HepG2 (cell line): ENCODE measurements around the gene SHFL. TPM values are rescaled to one million over a fixed set of nuclear protein-coding genes. Genes with fewer than 3 reads are reported as not detected.

Source experiments
- ATF7 ChIP-seq, 2 experiments: fragments of 450-650 bp in 1 of 2; sonication (generic) in 1 of 2; formaldehyde crosslinking in 1 of 2; IDR thresholded peaks; 2 replicates each; pipeline versions ENCODE4 v1.4.0 to v1.6.1; 2016 to 2020; ENCODE audit warnings: antibody characterized with exemption in 1 of 2, mild to moderate bottlenecking in 1 of 2, missing genetic modification reagents in 1 of 2
- CCDC6 ChIP-seq: sonication (generic); formaldehyde crosslinking; IDR thresholded peaks from 2 replicates; pipeline ENCODE4 v1.8.1; 2022; ENCODE audit warnings: mild to moderate bottlenecking, missing genetic modification reagents, moderate library complexity
- FOXA1 ChIP-seq, 2 experiments: fragments of 450-650 bp in 1 of 2; sonication (generic) in 1 of 2; formaldehyde crosslinking in 1 of 2; IDR thresholded peaks; 2 replicates each; pipeline versions ENCODE4 v1.4.0 to v1.6.1; 2016 to 2020; ENCODE audit warnings: missing genetic modification reagents in 1 of 2
- FOXP1 ChIP-seq, 2 experiments: fragments of 450-650 bp in 1 of 2; IDR thresholded peaks; 2 replicates each; pipeline ENCODE4 v1.6.1; 2017 to 2018; ENCODE audit warnings: antibody characterized with exemption in 1 of 2
- HDAC1 ChIP-seq: sonication (generic); formaldehyde crosslinking; IDR thresholded peaks from 2 replicates; pipeline ENCODE4 v1.5.1; 2020; ENCODE audit warnings: mild to moderate bottlenecking, missing genetic modification reagents
- HOXA5 ChIP-seq: sonication (generic); formaldehyde crosslinking; IDR thresholded peaks from 2 replicates; pipeline ENCODE4 v1.4.0; 2020; ENCODE audit warnings: missing genetic modification reagents
- HOXD1 ChIP-seq: sonication (generic); formaldehyde crosslinking; IDR thresholded peaks from 2 replicates; pipeline ENCODE4 v1.5.0; 2020; ENCODE audit warnings: missing genetic modification reagents
- NCOA2 ChIP-seq: sonication (generic); formaldehyde crosslinking; IDR thresholded peaks from 2 replicates; pipeline ENCODE4 v1.8.0; 2022; ENCODE audit warnings: inconsistent platforms
- NFRKB ChIP-seq: fragments of 450-650 bp; IDR thresholded peaks from 2 replicates; pipeline ENCODE4 v1.6.1; 2017
- SPEN ChIP-seq: sonication (generic); formaldehyde crosslinking; IDR thresholded peaks from 2 replicates; pipeline ENCODE4 v1.5.1; 2020; ENCODE audit warnings: low read depth, mild to moderate bottlenecking, missing genetic modification reagents
- XRCC5 ChIP-seq: fragments of 200-400 bp; formaldehyde crosslinking; optimal IDR thresholded peaks from 2 replicates; pipeline ENCODE3; 2017; ENCODE audit warnings: mild to moderate bottlenecking, low read length
- ZBTB42 ChIP-seq: sonication (generic); formaldehyde crosslinking; IDR thresholded peaks from 2 replicates; pipeline ENCODE4 v1.5.0; 2020; ENCODE audit warnings: mild to moderate bottlenecking, missing genetic modification reagents
- ZFP36 ChIP-seq: fragments of 150-350 bp; IDR thresholded peaks from 2 replicates; pipeline ENCODE4 v1.6.1; 2018; ENCODE audit warnings: borderline replicate concordance, low read length, low read depth; ENCODE audit not compliant: partially characterized antibody
- ZNF17 ChIP-seq: sonication (generic); formaldehyde crosslinking; IDR thresholded peaks from 2 replicates; pipeline ENCODE4 v1.5.0; 2020; ENCODE audit warnings: mild to moderate bottlenecking, missing genetic modification reagents
- ZNF337 ChIP-seq: sonication (generic); formaldehyde crosslinking; IDR thresholded peaks from 2 replicates; pipeline ENCODE4 v1.5.1; 2020; ENCODE audit warnings: missing genetic modification reagents, low read depth, mild to moderate bottlenecking, borderline replicate concordance
- ZNF839 ChIP-seq: sonication (generic); formaldehyde crosslinking; IDR thresholded peaks from 2 replicates; pipeline ENCODE4 v1.4.0; 2020; ENCODE audit warnings: missing genetic modification reagents, mild to moderate bottlenecking, borderline replicate concordance
- polyA plus RNA-seq, 8 experiments: library from polyadenylated mRNA; depleted of rRNA in 3 of 8; stranded (reverse) in 7 of 8; unstranded in 1 of 8; fragments of >200 nt; fragmentation: Illumina TruSeq in 4 of 8; extraction: Trizol in 4 of 8; gene quantifications; 2 replicates each; pipeline versions ENCODE4 v1.2.1 to v1.2.3, GENCODE V29; 2011 to 2016; ENCODE audit warnings: low read depth in 4 of 8, missing spikeins in 1 of 8, mixed read lengths in 1 of 8; ENCODE audit not compliant: insufficient read depth in 1 of 8
- total RNA-seq, 5 experiments: library from RNA; depleted of rRNA; stranded (reverse); fragments of >200 nt; fragmentation: Illumina TruSeq; extraction: Trizol; gene quantifications; 2 replicates each; pipeline ENCODE4 v1.2.3, GENCODE V29; 2016; ENCODE audit warnings: low read depth in 1 of 5
- TF ChIP-seq, protein P1 (sequence below): sonication (generic); formaldehyde crosslinking; IDR thresholded peaks from 2 replicates; pipeline ENCODE4 v1.5.0; 2020; ENCODE audit warnings: missing genetic modification reagents
- TF ChIP-seq, protein P2 (sequence below): sonication (generic); formaldehyde crosslinking; IDR thresholded peaks from 2 replicates; pipeline ENCODE4 v1.8.1; 2023; ENCODE audit warnings: mild to moderate bottlenecking, moderate library complexity, missing genetic modification reagents
- TF ChIP-seq, protein P3 (sequence below): sonication (generic); formaldehyde crosslinking; conservative IDR thresholded peaks from 2 replicates; pipeline ENCODE4 v1.4.0; 2020; ENCODE audit warnings: mild to moderate bottlenecking, missing genetic modification reagents, moderate library complexity
- TF ChIP-seq, protein P4 (sequence below): fragments of 450-650 bp; IDR thresholded peaks from 2 replicates; pipeline ENCODE4 v1.6.1; 2016

The SHFL gene
- total and polyA plus RNA-seq, 2 of the 13 experiments (the other 11 are each of a cell fraction or from before 2014, with no cell fraction given), result 12.3 to 36.4 TPM

DNA sequence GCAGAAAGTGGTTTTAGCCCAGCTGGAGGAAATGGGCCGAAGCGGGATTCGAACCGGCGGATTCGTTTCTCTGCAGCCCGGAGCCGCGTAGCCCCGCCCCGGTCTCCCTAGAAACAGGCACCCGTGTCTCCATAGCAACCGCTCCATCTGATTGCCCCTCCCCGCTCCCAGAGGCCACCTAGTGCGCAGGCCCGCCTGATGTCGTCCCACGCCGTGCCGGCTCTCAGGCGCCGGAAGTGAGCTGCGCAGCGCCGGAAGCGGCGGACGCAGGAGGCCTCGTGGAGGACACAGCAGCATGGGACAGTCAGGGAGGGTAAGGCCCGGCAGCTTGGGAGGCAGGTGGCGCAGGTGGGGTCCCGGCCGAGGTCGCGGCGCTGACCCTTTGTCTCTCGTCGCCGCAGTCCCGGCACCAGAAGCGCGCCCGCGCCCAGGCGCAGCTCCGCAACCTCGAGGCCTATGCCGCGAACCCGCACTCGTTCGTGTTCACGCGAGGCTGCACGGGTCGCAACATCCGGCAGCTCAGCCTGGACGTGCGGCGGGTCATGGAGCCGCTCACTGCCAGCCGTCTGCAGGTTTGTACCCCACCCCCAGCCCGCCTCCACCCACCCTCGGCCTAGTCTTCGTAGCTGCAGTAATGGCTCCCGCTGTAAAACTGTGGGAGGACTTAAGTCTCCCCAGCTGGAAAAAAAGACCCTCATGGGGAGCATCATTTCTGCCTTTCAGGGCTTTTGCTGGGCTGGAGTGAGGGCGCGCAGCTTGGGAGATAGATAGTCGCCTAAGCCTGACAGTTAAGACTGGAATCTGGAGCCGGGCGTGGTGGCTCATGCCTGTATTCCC is 20.2 kb downstream of the SHFL start, which contains the start of gene PPAN (continued):
- TF ChIP-seq, protein P1, sequence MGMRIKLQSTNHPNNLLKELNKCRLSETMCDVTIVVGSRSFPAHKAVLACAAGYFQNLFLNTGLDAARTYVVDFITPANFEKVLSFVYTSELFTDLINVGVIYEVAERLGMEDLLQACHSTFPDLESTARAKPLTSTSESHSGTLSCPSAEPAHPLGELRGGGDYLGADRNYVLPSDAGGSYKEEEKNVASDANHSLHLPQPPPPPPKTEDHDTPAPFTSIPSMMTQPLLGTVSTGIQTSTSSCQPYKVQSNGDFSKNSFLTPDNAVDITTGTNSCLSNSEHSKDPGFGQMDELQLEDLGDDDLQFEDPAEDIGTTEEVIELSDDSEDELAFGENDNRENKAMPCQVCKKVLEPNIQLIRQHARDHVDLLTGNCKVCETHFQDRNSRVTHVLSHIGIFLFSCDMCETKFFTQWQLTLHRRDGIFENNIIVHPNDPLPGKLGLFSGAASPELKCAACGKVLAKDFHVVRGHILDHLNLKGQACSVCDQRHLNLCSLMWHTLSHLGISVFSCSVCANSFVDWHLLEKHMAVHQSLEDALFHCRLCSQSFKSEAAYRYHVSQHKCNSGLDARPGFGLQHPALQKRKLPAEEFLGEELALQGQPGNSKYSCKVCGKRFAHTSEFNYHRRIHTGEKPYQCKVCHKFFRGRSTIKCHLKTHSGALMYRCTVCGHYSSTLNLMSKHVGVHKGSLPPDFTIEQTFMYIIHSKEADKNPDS, result peak; percentile 90; the same call in 1 of the 2 replicates
- TF ChIP-seq ATF7 (IDR thresholded peaks at IDR 0.05), result no peak
- TF ChIP-seq ATF7 (CRISPR knock-in tag; IDR thresholded peaks at IDR 0.05), result 0 out of 2 replicates have a peak, but pooled peaks have one; percentile 30
- TF ChIP-seq, protein P2, sequence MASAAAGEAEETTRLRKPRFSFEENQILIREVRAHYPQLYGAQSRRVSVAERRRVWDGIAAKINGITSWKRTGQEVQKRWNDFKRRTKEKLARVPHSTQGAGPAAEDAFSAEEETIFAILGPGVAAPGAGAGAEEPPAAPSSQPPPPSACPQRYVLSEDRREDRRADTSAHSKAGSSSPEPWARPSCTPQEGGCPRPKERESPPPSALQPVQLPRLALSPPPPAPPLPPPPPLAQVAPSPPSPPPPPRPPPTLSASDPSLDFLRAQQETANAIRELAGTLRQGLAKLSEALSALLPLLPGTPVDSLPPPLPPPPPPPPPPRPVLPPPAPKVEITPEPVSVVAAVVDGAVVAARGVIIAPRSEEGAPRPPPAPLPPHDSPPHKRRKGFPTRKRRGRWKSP (CRISPR knock-in tag), result 0 out of 2 replicates have a peak, but pooled peaks have one; percentile 55
- TF ChIP-seq, protein P3, sequence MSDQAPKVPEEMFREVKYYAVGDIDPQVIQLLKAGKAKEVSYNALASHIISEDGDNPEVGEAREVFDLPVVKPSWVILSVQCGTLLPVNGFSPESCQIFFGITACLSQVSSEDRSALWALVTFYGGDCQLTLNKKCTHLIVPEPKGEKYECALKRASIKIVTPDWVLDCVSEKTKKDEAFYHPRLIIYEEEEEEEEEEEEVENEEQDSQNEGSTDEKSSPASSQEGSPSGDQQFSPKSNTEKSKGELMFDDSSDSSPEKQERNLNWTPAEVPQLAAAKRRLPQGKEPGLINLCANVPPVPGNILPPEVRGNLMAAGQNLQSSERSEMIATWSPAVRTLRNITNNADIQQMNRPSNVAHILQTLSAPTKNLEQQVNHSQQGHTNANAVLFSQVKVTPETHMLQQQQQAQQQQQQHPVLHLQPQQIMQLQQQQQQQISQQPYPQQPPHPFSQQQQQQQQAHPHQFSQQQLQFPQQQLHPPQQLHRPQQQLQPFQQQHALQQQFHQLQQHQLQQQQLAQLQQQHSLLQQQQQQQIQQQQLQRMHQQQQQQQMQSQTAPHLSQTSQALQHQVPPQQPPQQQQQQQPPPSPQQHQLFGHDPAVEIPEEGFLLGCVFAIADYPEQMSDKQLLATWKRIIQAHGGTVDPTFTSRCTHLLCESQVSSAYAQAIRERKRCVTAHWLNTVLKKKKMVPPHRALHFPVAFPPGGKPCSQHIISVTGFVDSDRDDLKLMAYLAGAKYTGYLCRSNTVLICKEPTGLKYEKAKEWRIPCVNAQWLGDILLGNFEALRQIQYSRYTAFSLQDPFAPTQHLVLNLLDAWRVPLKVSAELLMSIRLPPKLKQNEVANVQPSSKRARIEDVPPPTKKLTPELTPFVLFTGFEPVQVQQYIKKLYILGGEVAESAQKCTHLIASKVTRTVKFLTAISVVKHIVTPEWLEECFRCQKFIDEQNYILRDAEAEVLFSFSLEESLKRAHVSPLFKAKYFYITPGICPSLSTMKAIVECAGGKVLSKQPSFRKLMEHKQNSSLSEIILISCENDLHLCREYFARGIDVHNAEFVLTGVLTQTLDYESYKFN, result peak; percentile 43; the same call in 1 of the 2 replicates
- TF ChIP-seq NFRKB, result no peak
- 0 out of 2 replicates have a peak, but pooled peaks have one; percentile 22 for TF ChIP-seq HOXD1 (CRISPR knock-in tag)
- TF ChIP-seq FOXP1 (IDR thresholded peaks at IDR 0.05), result no peak
- no peak for TF ChIP-seq FOXP1 (CRISPR knock-in tag; IDR thresholded peaks at IDR 0.05)
- TF ChIP-seq ZNF839 (CRISPR knock-in tag), result no peak
- TF ChIP-seq NCOA2 (CRISPR knock-in tag), result peak; percentile 40; the same call in 1 of the 2 replicates
- TF ChIP-seq, protein P4, sequence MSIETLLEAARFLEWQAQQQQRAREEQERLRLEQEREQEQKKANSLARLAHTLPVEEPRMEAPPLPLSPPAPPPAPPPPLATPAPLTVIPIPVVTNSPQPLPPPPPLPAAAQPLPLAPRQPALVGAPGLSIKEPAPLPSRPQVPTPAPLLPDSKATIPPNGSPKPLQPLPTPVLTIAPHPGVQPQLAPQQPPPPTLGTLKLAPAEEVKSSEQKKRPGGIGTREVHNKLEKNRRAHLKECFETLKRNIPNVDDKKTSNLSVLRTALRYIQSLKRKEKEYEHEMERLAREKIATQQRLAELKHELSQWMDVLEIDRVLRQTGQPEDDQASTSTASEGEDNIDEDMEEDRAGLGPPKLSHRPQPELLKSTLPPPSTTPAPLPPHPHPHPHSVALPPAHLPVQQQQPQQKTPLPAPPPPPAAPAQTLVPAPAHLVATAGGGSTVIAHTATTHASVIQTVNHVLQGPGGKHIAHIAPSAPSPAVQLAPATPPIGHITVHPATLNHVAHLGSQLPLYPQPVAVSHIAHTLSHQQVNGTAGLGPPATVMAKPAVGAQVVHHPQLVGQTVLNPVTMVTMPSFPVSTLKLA, result peak; percentile 85
- TF ChIP-seq CCDC6 (CRISPR knock-in tag), result peak; percentile 90
- TF ChIP-seq ZBTB42 (CRISPR knock-in tag), result peak; percentile 81
- TF ChIP-seq ZNF17 (CRISPR knock-in tag), result no peak
- TF ChIP-seq XRCC5, result peak; percentile 67
- peak; percentile 98 for TF ChIP-seq SPEN (CRISPR knock-in tag)
- no peak for TF ChIP-seq FOXA1 (IDR thresholded peaks at IDR 0.05)
- 0 out of 2 replicates have a peak, but pooled peaks have one; percentile 16 for TF ChIP-seq FOXA1 (CRISPR knock-in tag; IDR thresholded peaks at IDR 0.05)
- TF ChIP-seq HDAC1, result peak; percentile 99
- TF ChIP-seq HOXA5 (CRISPR knock-in tag), result peak; percentile 95
- TF ChIP-seq ZFP36, result no peak
- no peak for TF ChIP-seq ZNF337 (CRISPR knock-in tag)
